ENCODE measurements around the gene DNMT3A. TPM values are rescaled to one million over a fixed set of nuclear protein-coding genes. Genes with fewer than 3 reads are reported as not detected.

DNMT3A gene
- total and polyA plus RNA-seq, 2 donors (not counting 1 experiment from before 2014, with no cell fraction given): 8.9 to 24.5 TPM

- Histone ChIP-seq H3K36me3 (replicated peaks in 1 of 2; ENCODE audit: control extremely low read depth in 1 of 2, control insufficient read depth in 1 of 2, extremely low read depth in 1 of 2, insufficient read depth in 2 of 2, low read length in 1 of 2) (peaks cover 1 to 73% of the 10 kb centered on the region in 2 experiments), H3K4me3 (ENCODE audit: control extremely low read depth in 1 of 5, extremely low read depth in 1 of 5, insufficient read depth in 1 of 5, low read depth in 2 of 5, low read length in 4 of 5) (no peak overlapping the region), H3K79me2 (ENCODE audit: control insufficient read depth, insufficient read depth, low read length) (no peaks in the 10 kb centered on the region), H3K9ac (ENCODE audit: low read length) (no peak overlapping the region), H2AFZ (ENCODE audit: insufficient read depth, low read depth, low read length, poor library complexity, severe bottlenecking) (no peak overlapping the region), H3K9me3 (ENCODE audit: control extremely low read depth in 1 of 3, control insufficient read depth in 2 of 3, insufficient read depth in 1 of 3, low read length in 2 of 3) (no peaks in the 10 kb centered on the region), H3K4me2 (replicated peaks; ENCODE audit: low read depth, low read length, poor library complexity, severe bottlenecking) (no peak overlapping the region), H3K27ac (ENCODE audit: low read length in 2 of 2) (no peak overlapping the region), H3K27me3 (replicated peaks in 1 of 4; ENCODE audit: control extremely low read depth in 1 of 4, control insufficient read depth in 3 of 4, insufficient read depth in 4 of 4, low read length in 3 of 4) (no peaks in the 10 kb centered on the region), H3K4me1 (ENCODE audit: control insufficient read depth in 2 of 2, insufficient read depth in 2 of 2, low read length in 2 of 2) (no peaks in the 10 kb centered on the region), H4K20me1 (ENCODE audit: control insufficient read depth, insufficient read depth, low read length, poor library complexity, severe bottlenecking) (no peaks in the 10 kb centered on the region)
- WGBS (ENCODE audit: insufficient coverage): 96% methylated on average over 7 of the region's 8 CpGs
- POLR2A ChIA-PET: no interaction called here
- TF ChIP-seq EZH2 (IDR thresholded peaks at IDR 0.05; ENCODE audit: borderline replicate concordance, insufficient read depth, low read depth, low read length, poor library complexity, severe bottlenecking): no peak
- TF ChIP-seq, protein P1, sequence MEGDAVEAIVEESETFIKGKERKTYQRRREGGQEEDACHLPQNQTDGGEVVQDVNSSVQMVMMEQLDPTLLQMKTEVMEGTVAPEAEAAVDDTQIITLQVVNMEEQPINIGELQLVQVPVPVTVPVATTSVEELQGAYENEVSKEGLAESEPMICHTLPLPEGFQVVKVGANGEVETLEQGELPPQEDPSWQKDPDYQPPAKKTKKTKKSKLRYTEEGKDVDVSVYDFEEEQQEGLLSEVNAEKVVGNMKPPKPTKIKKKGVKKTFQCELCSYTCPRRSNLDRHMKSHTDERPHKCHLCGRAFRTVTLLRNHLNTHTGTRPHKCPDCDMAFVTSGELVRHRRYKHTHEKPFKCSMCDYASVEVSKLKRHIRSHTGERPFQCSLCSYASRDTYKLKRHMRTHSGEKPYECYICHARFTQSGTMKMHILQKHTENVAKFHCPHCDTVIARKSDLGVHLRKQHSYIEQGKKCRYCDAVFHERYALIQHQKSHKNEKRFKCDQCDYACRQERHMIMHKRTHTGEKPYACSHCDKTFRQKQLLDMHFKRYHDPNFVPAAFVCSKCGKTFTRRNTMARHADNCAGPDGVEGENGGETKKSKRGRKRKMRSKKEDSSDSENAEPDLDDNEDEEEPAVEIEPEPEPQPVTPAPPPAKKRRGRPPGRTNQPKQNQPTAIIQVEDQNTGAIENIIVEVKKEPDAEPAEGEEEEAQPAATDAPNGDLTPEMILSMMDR (IDR thresholded peaks at IDR 0.05): no peak
- intact Hi-C loops (cut with micrococcal nuclease): no loop called here
- Mint-ChIP-seq H3K27me3 (no peaks in the 10 kb centered on the region), H3K27ac (no peak overlapping the region), H3K4me3 (no peak overlapping the region), H3K4me1 (no peaks in the 10 kb centered on the region), H3K9me3 (ENCODE audit: insufficient read depth) (no peaks in the 10 kb centered on the region)
- ATAC-seq (ENCODE audit: low read depth): no peak
- CTCF ChIA-PET: no interaction called here
- no peak for DNase-seq
These were observed 104.0 kb downstream of the DNMT3A start for GRCh38 chr2:25237764-25238163.

- Histone ChIP-seq H2AFZ (ENCODE audit: insufficient read depth, low read depth, low read length, poor library complexity, severe bottlenecking) (no peak overlapping the region), H3K4me3 (ENCODE audit: control extremely low read depth in 1 of 5, extremely low read depth in 1 of 5, insufficient read depth in 1 of 5, low read depth in 2 of 5, low read length in 4 of 5) (no peak overlapping the region), H3K27me3 (replicated peaks in 1 of 4; ENCODE audit: control extremely low read depth in 1 of 4, control insufficient read depth in 3 of 4, insufficient read depth in 4 of 4, low read length in 3 of 4) (no peaks in the 10 kb centered on the region), H3K4me2 (replicated peaks; ENCODE audit: low read depth, low read length, poor library complexity, severe bottlenecking) (no peak overlapping the region), H3K36me3 (replicated peaks in 1 of 2; ENCODE audit: control extremely low read depth in 1 of 2, control insufficient read depth in 1 of 2, extremely low read depth in 1 of 2, insufficient read depth in 2 of 2, low read length in 1 of 2) (peaks cover 1 to 69% of the 10 kb centered on the region in 2 experiments), H4K20me1 (ENCODE audit: control insufficient read depth, insufficient read depth, low read length, poor library complexity, severe bottlenecking) (no peaks in the 10 kb centered on the region), H3K9ac (ENCODE audit: low read length) (no peak overlapping the region), H3K9me3 (ENCODE audit: control extremely low read depth in 1 of 3, control insufficient read depth in 2 of 3, insufficient read depth in 1 of 3, low read length in 2 of 3) (no peaks in the 10 kb centered on the region), H3K4me1 (ENCODE audit: control insufficient read depth in 2 of 2, insufficient read depth in 2 of 2, low read length in 2 of 2) (no peaks in the 10 kb centered on the region), H3K27ac (ENCODE audit: low read length in 2 of 2) (no peak overlapping the region), H3K79me2 (ENCODE audit: control insufficient read depth, insufficient read depth, low read length) (no peaks in the 10 kb centered on the region)
- H3K4me1 Mint-ChIP-seq: no peaks in the 10 kb centered on the region
- ATAC-seq (ENCODE audit: low read depth): no peak
- ChIA-PET CTCF (no interaction called here), POLR2A (no interaction called here)
- no peaks in the 10 kb centered on the region for H3K9me3 Mint-ChIP-seq (ENCODE audit: insufficient read depth)
- H3K27me3 Mint-ChIP-seq: no peaks in the 10 kb centered on the region
- DNase-seq: no peak
- H3K4me3 Mint-ChIP-seq: no peak overlapping the region
- WGBS (ENCODE audit: insufficient coverage): 91% methylated on average over 6 of the region's 8 CpGs
- TF ChIP-seq EZH2 (IDR thresholded peaks at IDR 0.05; ENCODE audit: borderline replicate concordance, insufficient read depth, low read depth, low read length, poor library complexity, severe bottlenecking): no peak
- TF ChIP-seq, protein P1 (IDR thresholded peaks at IDR 0.05): no peak
- intact Hi-C loops (cut with micrococcal nuclease): no loop called here
- H3K27ac Mint-ChIP-seq: no peak overlapping the region
These were observed 105.0 kb downstream of the DNMT3A start for GRCh38 chr2:25236736-25237135.

All from B cell (primary cell).